PC-3 (cell line): Measurements from ENCODE around the gene CTDSP1. TPM values are rescaled to one million over a fixed set of nuclear protein-coding genes. Genes with fewer than 3 reads are reported as not detected.

Experiments
- ATAC-seq: fragments of 200-7000 bp; cut with Tn5 transposase; 2 replicates; pipeline ENCODE4 v1.9.1; 2020; ENCODE audit warnings: mild to moderate bottlenecking, moderate library complexity
- BruUV-seq: library from RNA; stranded (reverse); fragments of 400-500 nt; replicated peaks from 2 replicates; lab custom pipeline; 2021; lab: Mats Ljungman, UMichigan
- CTCF ChIA-PET: fragments of 300-600 bp; sonication (Branson Sonifier 250); formaldehyde crosslinking; loops from one replicate; lab custom pipeline; 2022; ENCODE audit warnings: antibody characterized with exemption; lab: Charles Lee
- POLR2A ChIA-PET: fragments of 300-600 bp; sonication (Branson Sonifier 250); formaldehyde crosslinking; loops from one replicate; lab custom pipeline; 2022; ENCODE audit warnings: antibody characterized with exemption; ENCODE audit not compliant: unreplicated experiment; lab: Charles Lee
- DNase-seq: peaks from one replicate; pipeline ENCODE4 v3.0.0-alpha.2; 2015
- H2AFZ ChIP-seq: fragments of 300-600 bp; sonication (generic); 2 replicates; pipeline ENCODE4 v1.6.0; 2016; ENCODE audit warnings: antibody characterized with exemption, low read length
- H3F3A ChIP-seq: fragments of 300-600 bp; sonication (generic); one replicate; pipeline ENCODE4 v1.6.0; 2017; ENCODE audit warnings: antibody characterized with exemption, low read length, control low read depth, mild to moderate bottlenecking; ENCODE audit not compliant: unreplicated experiment
- H3K27ac ChIP-seq: fragments of 300-600 bp; sonication (generic); 2 replicates; pipeline ENCODE4 v1.5.1; 2016; ENCODE audit warnings: mild to moderate bottlenecking, low read length
- H3K27me3 ChIP-seq: fragments of 300-600 bp; sonication (generic); 2 replicates; pipeline ENCODE4 v1.6.1; 2016; ENCODE audit warnings: low read length, mixed read lengths
- H3K36me3 ChIP-seq: fragments of 300-600 bp; sonication (generic); 2 replicates; pipeline ENCODE4 v1.6.1; 2016; ENCODE audit warnings: low read depth, mixed run types, low read length, mixed read lengths
- H3K4me1 ChIP-seq: fragments of 300-600 bp; sonication (generic); 2 replicates; pipeline ENCODE4 v1.5.1; 2016; ENCODE audit warnings: low read length; ENCODE audit not compliant: insufficient read depth
- H3K4me2 ChIP-seq: fragments of 300-600 bp; sonication (generic); 2 replicates; pipeline ENCODE4 v1.6.0; 2016; ENCODE audit warnings: low read length
- H3K4me3 ChIP-seq: fragments of 300-600 bp; sonication (generic); 2 replicates; pipeline ENCODE4 v1.5.1; 2016; ENCODE audit warnings: mild to moderate bottlenecking, low read length, mixed read lengths
- H3K79me2 ChIP-seq: fragments of 300-600 bp; sonication (generic); 2 replicates; pipeline ENCODE4 v1.6.1; 2017; ENCODE audit warnings: low read length, mixed read lengths
- H3K9ac ChIP-seq: fragments of 300-600 bp; sonication (generic); 2 replicates; pipeline ENCODE4 v1.6.0; 2016; ENCODE audit warnings: mild to moderate bottlenecking, low read length
- H3K9me2 ChIP-seq: fragments of 300-600 bp; sonication (generic); replicated peaks from 2 replicates; pipeline ENCODE4 v1.6.1; 2016; ENCODE audit warnings: mixed run types, low read length, mixed read lengths
- H3K9me3 ChIP-seq: fragments of 300-600 bp; sonication (generic); 2 replicates; pipeline ENCODE4 v1.6.1; 2016; ENCODE audit warnings: low read length, mixed read lengths
- H4K20me1 ChIP-seq: fragments of 300-600 bp; sonication (generic); 2 replicates; pipeline ENCODE4 v1.6.1; 2016; ENCODE audit warnings: low read length, mixed read lengths
- EZH2 ChIP-seq: fragments of 300-600 bp; sonication (generic); IDR thresholded peaks from one replicate; pipeline ENCODE4 v1.6.1; 2017; ENCODE audit warnings: antibody characterized with exemption, mild to moderate bottlenecking, low read length; ENCODE audit not compliant: unreplicated experiment
- EZH2phosphoT487 ChIP-seq: fragments of 300-600 bp; sonication (generic); IDR thresholded peaks from 2 replicates; pipeline ENCODE4 v1.6.1; 2018; ENCODE audit warnings: mild to moderate bottlenecking, antibody characterized with exemption, low read length, borderline replicate concordance
- intact Hi-C: fragments of 100-400 bp; cut with micrococcal nuclease; formaldehyde crosslinking; loops from 2 replicates; pipeline ENCODE4 v1.9.0; 2023
- total RNA-seq: library from RNA; depleted of rRNA; stranded (reverse); fragments of >200 nt; gene quantifications from 2 replicates; pipeline ENCODE4 v1.2.3, GENCODE V29; 2014
- TF ChIP-seq, protein P1 (sequence below): fragments of 300-600 bp; sonication (generic); conservative IDR thresholded peaks from 2 replicates; pipeline ENCODE4 v1.5.1; 2017; ENCODE audit warnings: antibody characterized with exemption, low read depth, mild to moderate bottlenecking, low read length

Gene CTDSP1
- total RNA-seq, 1 experiment from 2014 or later, result 73.2 TPM

DNA sequence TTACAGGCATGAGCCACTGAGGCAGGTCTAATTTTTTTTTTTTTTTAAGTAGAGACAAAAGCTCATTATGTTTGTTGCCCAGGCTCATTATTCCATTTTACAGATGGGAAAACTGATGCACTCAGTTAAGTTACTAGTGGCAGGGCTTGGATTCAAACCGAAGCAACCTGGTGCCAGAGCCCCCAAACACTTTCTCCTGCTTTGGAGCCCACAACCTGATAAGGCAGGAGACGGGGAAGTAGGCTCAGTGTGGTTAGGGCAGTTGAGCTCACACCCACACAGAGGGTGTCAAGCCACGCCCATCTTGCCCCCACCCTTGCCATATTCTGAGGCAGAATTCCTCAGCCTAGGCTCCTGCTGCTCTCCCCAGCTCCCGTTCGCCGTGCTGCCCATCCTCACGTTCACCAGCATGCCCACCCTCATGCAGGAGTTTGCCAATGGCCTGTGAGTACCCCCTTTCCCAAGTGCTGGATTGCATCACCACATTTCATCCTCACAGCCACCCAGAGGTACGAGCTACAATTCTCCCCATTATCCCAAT, 5.8 kb upstream of the CTDSP1 start:
- TF ChIP-seq, protein P1, sequence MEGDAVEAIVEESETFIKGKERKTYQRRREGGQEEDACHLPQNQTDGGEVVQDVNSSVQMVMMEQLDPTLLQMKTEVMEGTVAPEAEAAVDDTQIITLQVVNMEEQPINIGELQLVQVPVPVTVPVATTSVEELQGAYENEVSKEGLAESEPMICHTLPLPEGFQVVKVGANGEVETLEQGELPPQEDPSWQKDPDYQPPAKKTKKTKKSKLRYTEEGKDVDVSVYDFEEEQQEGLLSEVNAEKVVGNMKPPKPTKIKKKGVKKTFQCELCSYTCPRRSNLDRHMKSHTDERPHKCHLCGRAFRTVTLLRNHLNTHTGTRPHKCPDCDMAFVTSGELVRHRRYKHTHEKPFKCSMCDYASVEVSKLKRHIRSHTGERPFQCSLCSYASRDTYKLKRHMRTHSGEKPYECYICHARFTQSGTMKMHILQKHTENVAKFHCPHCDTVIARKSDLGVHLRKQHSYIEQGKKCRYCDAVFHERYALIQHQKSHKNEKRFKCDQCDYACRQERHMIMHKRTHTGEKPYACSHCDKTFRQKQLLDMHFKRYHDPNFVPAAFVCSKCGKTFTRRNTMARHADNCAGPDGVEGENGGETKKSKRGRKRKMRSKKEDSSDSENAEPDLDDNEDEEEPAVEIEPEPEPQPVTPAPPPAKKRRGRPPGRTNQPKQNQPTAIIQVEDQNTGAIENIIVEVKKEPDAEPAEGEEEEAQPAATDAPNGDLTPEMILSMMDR, result no peak
- TF ChIP-seq EZH2 (no peak), EZH2phosphoT487 (no peak)
- ChIA-PET POLR2A (interaction anchor here (0.6 kb wide), 1 partner anchor 25 kb away, joined by 3 read pairs; no protein-coding TSS in a partner anchor), CTCF (no interaction called here)
- Histone ChIP-seq H3K9me2 (no peaks in the 10 kb centered on the region), H3K4me1 (peaks cover 26% of the 10 kb centered on the region), H3K9ac (no peak overlapping the region), H3K9me3 (no peaks in the 10 kb centered on the region), H3K79me2 (peaks cover 12% of the 10 kb centered on the region), H3K4me3 (no peak overlapping the region), H3F3A (peaks cover 8% of the 10 kb centered on the region), H3K27ac (no peak overlapping the region), H4K20me1 (no peaks in the 10 kb centered on the region), H2AFZ (no peak overlapping the region), H3K27me3 (no peaks in the 10 kb centered on the region), H3K36me3 (no peaks in the 10 kb centered on the region), H3K4me2 (no peak overlapping the region)
- DNase-seq, result no peak
- no TSS peak for BruUV-seq
- intact Hi-C loops, result no loop called here
- no peak for ATAC-seq

DNA sequence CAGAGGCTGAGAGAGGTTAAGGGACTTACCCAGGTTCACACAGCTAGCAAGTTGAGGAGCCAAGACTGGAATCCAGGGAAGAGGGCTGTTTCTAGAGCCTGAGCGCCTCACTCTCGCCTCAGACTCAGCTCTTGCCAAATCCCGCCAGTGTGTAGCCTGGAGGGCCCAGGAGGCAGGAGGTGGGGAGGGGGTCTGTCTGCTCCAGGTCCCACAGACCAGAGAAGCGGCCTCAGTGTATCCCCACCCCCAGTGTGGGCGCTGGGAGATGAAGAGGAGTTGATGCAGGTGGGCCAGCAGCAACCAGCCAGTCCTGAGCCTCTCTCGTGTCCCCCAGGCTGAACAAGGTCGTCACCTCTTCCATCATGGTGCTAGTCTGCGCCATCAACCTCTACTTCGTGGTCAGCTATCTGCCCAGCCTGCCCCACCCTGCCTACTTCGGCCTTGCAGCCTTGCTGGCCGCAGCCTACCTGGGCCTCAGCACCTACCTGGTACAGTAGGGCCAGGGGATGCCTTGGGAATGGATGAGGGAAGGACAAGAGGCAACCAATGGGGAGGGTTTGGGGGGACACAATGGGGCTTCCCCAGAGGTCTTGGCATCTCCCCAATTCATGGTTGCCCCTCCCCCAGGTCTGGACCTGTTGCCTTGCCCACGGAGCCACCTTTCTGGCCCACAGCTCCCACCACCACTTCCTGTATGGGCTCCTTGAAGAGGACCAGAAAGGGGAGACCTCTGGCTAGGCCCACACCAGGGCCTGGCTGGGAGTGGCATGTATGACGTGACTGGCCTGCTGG, 5.2 kb upstream of the CTDSP1 start:
- DNase-seq (no peak), ATAC-seq (no peak)
- Histone ChIP-seq H3K4me1 (peaks cover 31% of the 10 kb centered on the region), H3K9me3 (no peaks in the 10 kb centered on the region), H4K20me1 (no peaks in the 10 kb centered on the region), H3K9ac (no peak overlapping the region), H3K9me2 (no peaks in the 10 kb centered on the region), H2AFZ (no peak overlapping the region), H3K36me3 (no peaks in the 10 kb centered on the region), H3K27me3 (no peaks in the 10 kb centered on the region), H3K4me3 (no peak overlapping the region), H3F3A (peaks cover 8% of the 10 kb centered on the region), H3K4me2 (no peak overlapping the region), H3K27ac (no peak overlapping the region), H3K79me2 (peaks cover 19% of the 10 kb centered on the region)
- CTCF ChIA-PET, result no interaction called here
- intact Hi-C loops, result loop anchor here (5.0 kb wide), 2 partner anchors 107 to 173 kb away; partner anchors contain the start of genes CNOT9 and USP37
- no TSS peak for BruUV-seq
- POLR2A ChIA-PET, result no interaction called here
- TF ChIP-seq, protein P1, result no peak

DNA sequence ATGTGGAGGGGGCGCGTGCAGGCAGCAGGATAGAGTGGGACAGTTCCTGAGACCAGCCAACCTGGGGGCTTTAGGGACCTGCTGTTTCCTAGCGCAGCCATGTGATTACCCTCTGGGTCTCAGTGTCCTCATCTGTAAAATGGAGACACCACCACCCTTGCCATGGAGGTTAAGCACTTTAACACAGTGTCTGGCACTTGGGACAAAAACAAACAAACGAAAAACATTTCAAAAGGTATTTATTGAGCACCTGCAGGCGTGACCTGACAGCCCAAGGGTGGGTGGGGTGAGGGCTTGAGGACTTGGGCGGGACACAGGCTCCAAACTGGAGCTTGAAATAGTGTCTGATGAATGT, 4.6 kb upstream of the CTDSP1 start:
- no peak overlapping the region for H3K27ac ChIP-seq
- ChIA-PET CTCF (no interaction called here), POLR2A (no interaction called here)
- no peaks in the 10 kb centered on the region for H3K9me3 ChIP-seq
- peaks cover 31% of the 10 kb centered on the region for H3K4me1 ChIP-seq
- peaks cover 21% of the 10 kb centered on the region for H3K79me2 ChIP-seq
- TF ChIP-seq, protein P1, result no peak
- TF ChIP-seq EZH2phosphoT487 (no peak), EZH2 (no peak)
- H3K9ac ChIP-seq, result no peak overlapping the region
- intact Hi-C loops, result loop anchor here (5.0 kb wide), 2 partner anchors 108 to 172 kb away; partner anchors contain the start of genes CNOT9 and USP37
- peaks cover 8% of the 10 kb centered on the region for H3F3A ChIP-seq
- H2AFZ ChIP-seq, result no peak overlapping the region
- H3K27me3 ChIP-seq, result no peaks in the 10 kb centered on the region
- peak overlapping the region; percentile 98; the same call in 1 of the 2 replicates for H3K4me2 ChIP-seq
- H3K4me3 ChIP-seq, result no peak overlapping the region
- H4K20me1 ChIP-seq, result no peaks in the 10 kb centered on the region
- H3K36me3 ChIP-seq, result no peaks in the 10 kb centered on the region
- ATAC-seq (no peak), DNase-seq (no peak)
- BruUV-seq, result no TSS peak
- H3K9me2 ChIP-seq, result no peaks in the 10 kb centered on the region
